Mucosa of stomach (tissue), 1 donor: Measurements from ENCODE around the gene HSPA6.
"Not testable (repeated sequence)": the region's sequence is repeated elsewhere in the genome, so short reads cannot be mapped to it uniquely, and the experiment has no call there.

Experiments
- H3K27me3 ChIP-seq: one replicate; pipeline ENCODE4 v1.7.0; 2013; ENCODE audit warnings: mild to moderate bottlenecking, low read length; ENCODE audit not compliant: control insufficient read depth, insufficient read depth
- H3K36me3 ChIP-seq: one replicate; pipeline ENCODE4 v1.7.0; 2013; ENCODE audit warnings: low read length; ENCODE audit not compliant: control insufficient read depth, insufficient read depth
- H3K4me1 ChIP-seq: one replicate; pipeline ENCODE4 v1.7.0; 2013; ENCODE audit warnings: mild to moderate bottlenecking, low read length; ENCODE audit not compliant: control insufficient read depth, insufficient read depth
- H3K4me3 ChIP-seq: one replicate; pipeline ENCODE4 v1.7.0; 2013; ENCODE audit warnings: low read length
- H3K9ac ChIP-seq: one replicate; pipeline ENCODE4 v1.7.0; 2013; ENCODE audit warnings: mild to moderate bottlenecking, low read length, moderate library complexity
- H3K9me3 ChIP-seq: one replicate; pipeline ENCODE4 v1.7.0; 2013; ENCODE audit warnings: mild to moderate bottlenecking, low read length, moderate library complexity; ENCODE audit not compliant: control insufficient read depth
- donor health status: Pancreatic carcinoma.

The HSPA6 gene

DNA sequence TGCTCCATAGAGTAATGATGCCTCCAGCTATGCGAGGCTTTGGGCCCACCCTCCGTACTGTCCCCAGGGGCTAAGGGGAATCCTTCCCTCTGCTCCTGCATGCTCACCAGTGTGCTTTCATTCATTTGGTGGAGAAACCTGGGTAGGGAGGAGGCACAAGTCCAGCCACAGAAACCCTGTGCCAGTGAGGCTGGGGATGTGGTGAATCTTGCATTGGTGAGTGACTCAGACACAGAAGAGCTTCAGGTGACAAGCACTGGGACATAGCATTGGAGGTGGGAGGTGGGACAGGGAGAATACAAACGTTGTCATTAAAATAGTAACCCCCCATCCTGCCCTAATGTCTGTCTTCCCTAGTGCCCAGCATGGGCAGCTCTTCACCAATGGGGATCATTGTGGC, 13.9 kb upstream of the HSPA6 start:
- Histone ChIP-seq H3K4me1 (peaks cover 7% of the 10 kb centered on the region), H3K27me3 (no peaks in the 10 kb centered on the region), H3K36me3 (no peaks in the 10 kb centered on the region)

DNA sequence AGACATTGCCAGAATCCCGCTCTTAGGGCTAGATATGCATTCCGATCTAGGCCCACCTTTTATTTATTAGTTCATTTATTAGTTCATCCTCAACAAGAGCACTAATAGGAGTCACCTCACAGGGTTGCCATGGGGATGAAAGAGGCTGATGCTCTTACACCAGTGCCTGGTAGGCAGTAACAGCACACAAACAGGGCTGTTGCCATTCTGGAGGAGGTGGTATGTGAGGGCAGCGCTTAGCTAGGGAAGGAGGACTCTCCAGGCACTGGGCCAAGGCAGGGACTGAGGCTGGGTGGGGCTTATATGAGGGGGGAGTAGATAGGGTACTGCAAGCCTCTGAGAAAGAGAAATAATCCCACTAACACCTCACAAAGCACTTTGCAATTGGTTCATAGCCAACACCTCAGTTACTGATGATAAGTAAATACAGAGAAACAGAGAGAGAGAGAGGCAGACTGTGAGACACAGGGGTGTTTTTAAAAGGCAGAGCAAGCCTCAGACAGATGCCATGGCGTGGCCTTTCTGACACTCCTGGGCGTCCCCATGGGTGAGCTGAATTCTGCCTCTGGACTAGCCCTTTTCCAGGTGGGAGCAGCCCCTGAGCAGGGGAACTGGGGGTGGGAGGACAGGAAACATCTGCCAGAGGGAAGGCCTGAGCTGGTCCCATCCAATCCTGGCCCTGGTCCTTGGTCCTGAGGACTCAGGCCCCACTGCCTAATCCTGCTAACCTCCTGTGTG, 13.2 kb upstream of the HSPA6 start:
- Histone ChIP-seq H3K9me3 (no peaks in the 10 kb centered on the region), H3K4me1 (peaks cover 7% of the 10 kb centered on the region), H3K36me3 (no peaks in the 10 kb centered on the region), H3K9ac (no peak overlapping the region), H3K4me3 (no peak overlapping the region), H3K27me3 (no peaks in the 10 kb centered on the region)

More for the DNA sequence above, 13.9 kb upstream of the HSPA6 start:
- Histone ChIP-seq H3K4me3 (no peak overlapping the region), H3K9ac (no peak overlapping the region), H3K9me3 (no peaks in the 10 kb centered on the region)

DNA sequence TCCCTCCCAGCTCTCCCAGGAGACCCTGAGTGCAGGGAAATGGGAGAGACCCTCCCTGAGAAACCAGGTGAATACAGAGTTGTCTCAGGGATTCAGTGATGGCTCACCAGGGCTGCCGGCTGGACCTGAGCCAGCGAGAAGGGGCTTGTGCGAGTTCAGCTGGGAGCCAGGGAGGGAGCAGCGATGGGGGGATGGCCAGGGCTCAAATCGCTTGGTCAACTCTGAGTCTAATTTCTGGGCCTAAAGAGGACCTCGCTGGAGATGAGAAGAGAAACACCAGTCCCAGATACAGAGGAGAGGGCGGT, 12.6 kb upstream of the HSPA6 start:
- Histone ChIP-seq H3K4me1 (peaks cover 7% of the 10 kb centered on the region), H3K9me3 (no peaks in the 10 kb centered on the region), H3K27me3 (no peaks in the 10 kb centered on the region), H3K36me3 (no peaks in the 10 kb centered on the region), H3K9ac (no peak overlapping the region), H3K4me3 (no peak overlapping the region)

DNA sequence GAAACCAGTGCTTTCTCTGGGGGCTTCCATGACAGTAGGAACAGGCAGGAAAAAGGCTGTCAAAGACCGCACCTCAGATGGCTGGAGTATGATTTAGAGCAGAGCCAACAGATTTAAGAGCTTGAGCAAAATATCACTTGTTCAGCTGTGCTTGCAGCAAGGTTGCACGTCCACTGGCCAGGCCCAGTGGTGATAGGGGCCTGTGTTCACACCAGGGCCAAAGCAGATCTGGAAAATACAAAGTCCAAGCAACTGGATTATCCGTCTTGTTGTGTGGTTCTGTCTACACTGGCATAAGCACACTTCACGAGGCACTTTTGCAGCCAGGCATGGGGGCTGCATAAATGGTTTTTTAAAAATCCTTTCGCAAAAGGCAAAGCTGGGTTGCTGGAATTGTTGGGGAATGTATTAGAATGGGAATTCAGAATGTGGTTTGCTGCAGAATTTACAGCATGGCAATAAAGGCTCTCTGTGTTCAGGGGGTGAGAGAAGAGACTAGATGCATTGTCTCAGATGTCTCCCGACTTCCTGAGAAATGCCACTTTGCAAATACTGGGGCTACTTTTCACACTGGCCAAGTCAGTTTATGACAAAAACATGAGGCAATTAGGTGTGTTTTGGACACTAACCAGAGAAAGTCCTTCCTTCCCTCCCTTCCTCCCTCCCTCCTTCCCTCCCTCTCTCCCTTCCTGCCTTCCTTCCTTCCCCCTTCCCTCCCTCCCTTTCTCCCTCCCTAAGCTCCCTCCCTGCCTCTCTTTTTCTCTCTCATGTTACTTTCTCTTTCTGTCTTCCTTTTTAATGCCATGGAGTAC, 11.5 kb upstream of the HSPA6 start:
- not testable (repeated sequence) for H3K4me3 ChIP-seq, H3K9me3 ChIP-seq, H3K36me3 ChIP-seq, H3K27me3 ChIP-seq, H3K4me1 ChIP-seq, H3K9ac ChIP-seq

DNA sequence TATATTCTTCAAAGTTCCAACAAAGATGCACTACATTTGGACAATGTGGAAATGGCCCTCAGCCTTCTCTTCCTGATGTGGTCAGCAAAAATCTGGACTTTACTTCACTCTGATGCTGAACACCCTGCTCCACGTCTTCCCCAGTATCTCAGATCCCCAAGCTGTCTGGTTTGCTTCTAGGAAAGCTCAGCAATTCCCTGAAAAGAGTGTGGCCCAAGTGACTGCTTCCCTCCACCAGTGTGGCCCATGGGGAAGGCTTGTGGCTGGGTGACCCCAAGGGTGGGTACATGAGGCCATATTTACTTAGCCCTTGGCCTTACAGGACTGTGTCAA, 10.9 kb upstream of the HSPA6 start:
- not testable (repeated sequence) for H3K27me3 ChIP-seq, H3K4me1 ChIP-seq, H3K4me3 ChIP-seq, H3K36me3 ChIP-seq, H3K9ac ChIP-seq, H3K9me3 ChIP-seq

DNA sequence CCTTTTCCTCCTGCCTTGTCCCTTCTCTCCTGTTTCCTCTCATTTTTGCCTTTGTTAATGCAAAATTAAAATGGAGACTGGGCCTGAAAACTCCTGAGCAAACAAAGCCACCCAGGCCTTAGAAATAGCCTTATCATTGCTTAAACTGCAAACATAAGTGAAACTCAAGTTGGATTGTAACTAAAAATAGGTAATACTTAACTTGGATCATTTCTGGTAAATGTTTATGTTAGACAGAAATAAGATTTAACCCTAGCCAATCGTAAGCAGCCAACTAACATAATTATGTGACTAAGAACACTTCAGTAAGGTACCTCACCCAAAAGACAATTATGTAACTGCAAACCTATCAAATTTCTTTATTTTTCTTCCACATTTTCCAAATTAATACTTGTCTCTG, 10.4 kb upstream of the HSPA6 start:
- H3K4me1 ChIP-seq, H3K9ac ChIP-seq, H3K9me3 ChIP-seq, H3K4me3 ChIP-seq, H3K36me3 ChIP-seq, H3K27me3 ChIP-seq: not testable (repeated sequence)

DNA sequence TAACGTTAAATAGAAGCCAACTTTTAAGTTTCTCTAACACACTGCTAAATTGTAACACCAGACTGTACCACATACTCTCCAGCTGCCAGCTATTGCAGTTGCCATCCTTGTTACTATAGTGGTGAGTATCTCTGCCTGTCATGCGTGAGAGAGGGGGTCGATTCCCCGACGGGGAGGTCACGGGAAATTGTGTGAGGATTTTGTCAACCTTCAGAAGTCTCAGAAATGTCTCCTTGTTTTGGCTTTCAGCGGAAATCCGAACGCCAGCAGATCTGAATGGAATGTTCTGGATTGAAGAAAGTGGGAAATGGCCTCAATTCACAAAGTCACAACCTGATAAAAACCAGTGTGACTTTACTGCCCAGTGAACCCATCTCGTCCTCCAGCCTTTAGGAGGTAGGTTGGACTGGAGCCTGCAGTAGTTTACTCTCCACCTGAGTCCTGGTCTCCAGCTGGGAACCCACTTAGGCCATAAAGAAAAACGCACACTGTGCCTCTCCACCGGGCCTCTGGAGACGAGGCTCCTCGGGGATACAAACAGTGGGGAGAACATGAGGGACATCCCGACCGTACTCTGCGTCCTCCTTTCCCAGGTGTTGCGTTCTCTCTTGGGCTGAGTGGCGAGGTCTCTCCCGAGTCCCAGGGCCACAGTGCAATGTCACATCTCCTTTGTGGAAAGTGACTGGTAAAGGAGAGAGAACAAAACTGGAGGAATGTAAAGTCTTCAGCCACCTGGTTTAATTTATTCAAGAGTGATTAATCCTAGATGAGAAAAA, 1.1 kb upstream of the HSPA6 start:
- not testable (repeated sequence) for H3K4me1 ChIP-seq, H3K9me3 ChIP-seq, H3K36me3 ChIP-seq, H3K4me3 ChIP-seq, H3K9ac ChIP-seq, H3K27me3 ChIP-seq

DNA sequence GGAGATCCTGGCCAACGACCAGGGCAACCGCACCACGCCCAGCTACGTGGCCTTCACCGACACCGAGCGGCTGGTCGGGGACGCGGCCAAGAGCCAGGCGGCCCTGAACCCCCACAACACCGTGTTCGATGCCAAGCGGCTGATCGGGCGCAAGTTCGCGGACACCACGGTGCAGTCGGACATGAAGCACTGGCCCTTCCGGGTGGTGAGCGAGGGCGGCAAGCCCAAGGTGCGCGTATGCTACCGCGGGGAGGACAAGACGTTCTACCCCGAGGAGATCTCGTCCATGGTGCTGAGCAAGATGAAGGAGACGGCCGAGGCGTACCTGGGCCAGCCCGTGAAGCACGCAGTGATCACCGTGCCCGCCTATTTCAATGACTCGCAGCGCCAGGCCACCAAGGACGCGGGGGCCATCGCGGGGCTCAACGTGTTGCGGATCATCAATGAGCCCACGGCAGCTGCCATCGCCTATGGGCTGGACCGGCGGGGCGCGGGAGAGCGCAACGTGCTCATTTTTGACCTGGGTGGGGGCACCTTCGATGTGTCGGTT, 477 bp downstream of the HSPA6 start:
- not testable (repeated sequence) for H3K9ac ChIP-seq, H3K36me3 ChIP-seq, H3K27me3 ChIP-seq, H3K4me3 ChIP-seq, H3K9me3 ChIP-seq, H3K4me1 ChIP-seq

DNA sequence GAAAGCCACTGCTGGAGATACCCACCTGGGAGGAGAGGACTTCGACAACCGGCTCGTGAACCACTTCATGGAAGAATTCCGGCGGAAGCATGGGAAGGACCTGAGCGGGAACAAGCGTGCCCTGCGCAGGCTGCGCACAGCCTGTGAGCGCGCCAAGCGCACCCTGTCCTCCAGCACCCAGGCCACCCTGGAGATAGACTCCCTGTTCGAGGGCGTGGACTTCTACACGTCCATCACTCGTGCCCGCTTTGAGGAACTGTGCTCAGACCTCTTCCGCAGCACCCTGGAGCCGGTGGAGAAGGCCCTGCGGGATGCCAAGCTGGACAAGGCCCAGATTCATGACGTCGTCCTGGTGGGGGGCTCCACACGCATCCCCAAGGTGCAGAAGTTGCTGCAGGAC, 981 bp downstream of the HSPA6 start:
- H3K4me1 ChIP-seq, result not testable (repeated sequence)

DNA sequence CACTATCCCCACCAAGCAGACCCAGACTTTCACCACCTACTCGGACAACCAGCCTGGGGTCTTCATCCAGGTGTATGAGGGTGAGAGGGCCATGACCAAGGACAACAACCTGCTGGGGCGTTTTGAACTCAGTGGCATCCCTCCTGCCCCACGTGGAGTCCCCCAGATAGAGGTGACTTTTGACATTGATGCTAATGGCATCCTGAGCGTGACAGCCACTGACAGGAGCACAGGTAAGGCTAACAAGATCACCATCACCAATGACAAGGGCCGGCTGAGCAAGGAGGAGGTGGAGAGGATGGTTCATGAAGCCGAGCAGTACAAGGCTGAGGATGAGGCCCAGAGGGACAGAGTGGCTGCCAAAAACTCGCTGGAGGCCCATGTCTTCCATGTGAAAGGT, 1.6 kb downstream of the HSPA6 start:
- not testable (repeated sequence) for H3K27me3 ChIP-seq

More for the DNA sequence above, 981 bp downstream of the HSPA6 start:
- H3K9me3 ChIP-seq, H3K9ac ChIP-seq, H3K36me3 ChIP-seq, H3K27me3 ChIP-seq, H3K4me3 ChIP-seq: not testable (repeated sequence)

DNA sequence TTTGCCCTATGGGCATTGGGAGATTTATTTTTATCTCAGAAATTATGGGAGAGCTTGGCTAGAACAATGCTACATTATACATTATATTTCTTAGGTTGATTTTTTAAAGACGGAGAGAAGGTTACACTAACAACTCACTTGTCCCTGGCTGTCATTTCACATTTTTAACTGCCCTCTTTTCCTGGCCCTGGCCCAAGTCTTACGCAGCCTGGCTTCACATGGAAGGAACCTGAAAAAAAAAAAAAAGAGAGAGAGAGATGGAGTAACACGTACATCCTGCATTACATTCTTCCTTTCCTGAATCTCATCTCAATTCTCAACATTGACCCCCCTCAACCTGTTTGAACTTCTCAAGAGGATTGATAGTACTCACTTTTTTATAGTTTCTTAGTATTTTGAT, 4.2 kb downstream of the HSPA6 start:
- H3K9ac ChIP-seq, H3K4me1 ChIP-seq, H3K27me3 ChIP-seq, H3K9me3 ChIP-seq, H3K36me3 ChIP-seq, H3K4me3 ChIP-seq: not testable (repeated sequence)

More for the DNA sequence above, 1.6 kb downstream of the HSPA6 start:
- H3K4me1 ChIP-seq, H3K4me3 ChIP-seq, H3K9ac ChIP-seq, H3K9me3 ChIP-seq, H3K36me3 ChIP-seq: not testable (repeated sequence)

DNA sequence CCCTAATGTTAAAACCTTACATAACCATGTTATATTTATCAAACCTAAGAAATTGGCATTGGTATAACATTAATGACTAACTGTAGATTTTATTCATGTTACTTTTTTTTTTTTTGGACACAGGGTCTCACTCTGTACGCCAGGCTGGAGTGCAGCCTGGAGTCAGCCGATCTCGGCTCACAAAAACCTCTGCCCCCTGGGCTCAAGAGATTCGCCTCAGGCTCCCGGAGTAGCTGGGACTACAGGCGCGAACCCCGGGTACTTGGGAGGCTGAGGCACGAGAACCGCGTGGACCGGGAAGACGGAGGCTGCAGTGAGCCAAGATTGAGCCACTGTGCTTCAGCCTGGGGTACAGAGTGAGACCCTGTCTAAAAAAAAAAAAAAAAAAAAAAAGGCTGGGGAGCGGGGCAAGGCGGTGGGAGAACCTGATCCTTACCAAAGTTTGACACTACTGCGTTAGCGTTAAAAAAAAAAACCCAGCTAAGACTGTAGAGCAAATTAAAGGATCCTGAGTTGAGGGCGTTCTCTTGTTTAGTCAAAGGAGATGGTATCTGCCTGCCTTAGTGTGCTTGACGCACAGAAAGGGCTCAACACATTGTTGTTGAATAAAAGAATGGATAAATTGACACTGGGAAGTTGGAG, 5.2 kb downstream of the HSPA6 start:
- H3K27me3 ChIP-seq, H3K4me1 ChIP-seq, H3K36me3 ChIP-seq: not testable (repeated sequence)

More for the DNA sequence above, 5.2 kb downstream of the HSPA6 start:
- not testable (repeated sequence) for H3K9me3 ChIP-seq, H3K9ac ChIP-seq, H3K4me3 ChIP-seq
